Kidney (tissue), 14 donors: Measurements from ENCODE around the gene POLE3. TPM values are rescaled to one million over a fixed set of nuclear protein-coding genes. Genes with fewer than 3 reads are reported as not detected.

Experiments
- DNase-seq, 5 donors: peaks; one replicate each; pipeline ENCODE4 v3.0.0-alpha.2; 2013 to 2020
- FAIRE-seq: peaks from 2 replicates; lab custom pipeline; 2012; peaks lifted over from hg19 to GRCh38; lab: Jason Lieb, UNC
- H3K27ac ChIP-seq, 2 donors: one replicate each; pipeline ENCODE4 v1.7.0; 2013; ENCODE audit warnings: low read depth in 2 of 2, low read length in 2 of 2, inconsistent platforms in 1 of 2
- H3K27me3 ChIP-seq: one replicate; pipeline ENCODE4 v1.7.1; 2013; ENCODE audit warnings: low read length, inconsistent platforms; ENCODE audit not compliant: control insufficient read depth, insufficient read depth
- H3K36me3 ChIP-seq, 3 donors: one replicate each; pipeline versions ENCODE4 v1.7.0 to v1.7.1; 2013; ENCODE audit warnings: low read length in 3 of 3, control low read depth in 1 of 3, inconsistent platforms in 1 of 3; ENCODE audit not compliant: insufficient read depth in 3 of 3, control insufficient read depth in 2 of 3
- H3K4me1 ChIP-seq, 3 donors: one replicate each; pipeline versions ENCODE4 v1.7.0 to v1.7.1; 2013; ENCODE audit warnings: low read length in 3 of 3, inconsistent platforms in 1 of 3, low read depth in 1 of 3; ENCODE audit not compliant: control insufficient read depth in 2 of 3, insufficient read depth in 2 of 3
- H3K4me3 ChIP-seq, 3 donors: one replicate each; pipeline versions ENCODE4 v1.7.0 to v1.8.1; 2013; ENCODE audit warnings: low read length in 3 of 3, control low read depth in 1 of 3, inconsistent platforms in 1 of 3
- H3K9ac ChIP-seq, 3 donors: one replicate each; pipeline versions ENCODE4 v1.7.0 to v1.7.1; 2013; ENCODE audit warnings: low read length in 3 of 3, control low read depth in 1 of 3, inconsistent platforms in 1 of 3
- H3K9me3 ChIP-seq, 3 donors: one replicate each; pipeline versions ENCODE4 v1.7.0 to v1.7.1; 2013; ENCODE audit warnings: low read length in 3 of 3, control low read depth in 1 of 3, inconsistent platforms in 1 of 3; ENCODE audit not compliant: control insufficient read depth in 2 of 3, insufficient read depth in 1 of 3
- intact Hi-C: fragments of 100-400 bp; cut with DNase I; formaldehyde crosslinking; loops from one replicate; pipeline ENCODE4 v1.11.1; 2022
- polyA plus RNA-seq: library from polyadenylated mRNA; stranded (reverse); fragments of 350-450 nt; fragmentation: Illumina TruSeq; extraction: RNeasy Lipid Tissue Mini Kit (QIAGEN cat#74804); gene quantifications from one replicate; pipeline ENCODE4 v1.2.3, GENCODE V29; 2014; ENCODE audit warnings: low read depth, low replicate concordance; ENCODE audit not compliant: insufficient read depth
- total RNA-seq: library from RNA; stranded (reverse); fragmentation: NEBNext Ultra II Directional; extraction: Animal tissue kit (Norgen Biotek cat#: 25700); gene quantifications from one replicate; pipeline ENCODE4 v1.2.1, GENCODE V29; 2021
- TF ChIP-seq, protein P1 (sequence below): IDR thresholded peaks from 3 replicates; pipeline ENCODE4 v1.5.1; 2012; ENCODE audit warnings: mild to moderate bottlenecking, moderate library complexity, borderline replicate concordance; ENCODE audit not compliant: insufficient read depth; ENCODE audit errors: extremely low read depth
- donor health status: control.
- donor health status: control.
- donor health status: control.
- donor health status: control.
- donor health status: control.
- donor health status: DM: yes; HTN: yes; CAD: no.
- donor health status: Normal renal cell carcinoma (clear cell type).

Gene POLE3
- total and polyA plus RNA-seq, 2 donors from 2014 or later = 26.1 to 27.1 TPM

DNA sequence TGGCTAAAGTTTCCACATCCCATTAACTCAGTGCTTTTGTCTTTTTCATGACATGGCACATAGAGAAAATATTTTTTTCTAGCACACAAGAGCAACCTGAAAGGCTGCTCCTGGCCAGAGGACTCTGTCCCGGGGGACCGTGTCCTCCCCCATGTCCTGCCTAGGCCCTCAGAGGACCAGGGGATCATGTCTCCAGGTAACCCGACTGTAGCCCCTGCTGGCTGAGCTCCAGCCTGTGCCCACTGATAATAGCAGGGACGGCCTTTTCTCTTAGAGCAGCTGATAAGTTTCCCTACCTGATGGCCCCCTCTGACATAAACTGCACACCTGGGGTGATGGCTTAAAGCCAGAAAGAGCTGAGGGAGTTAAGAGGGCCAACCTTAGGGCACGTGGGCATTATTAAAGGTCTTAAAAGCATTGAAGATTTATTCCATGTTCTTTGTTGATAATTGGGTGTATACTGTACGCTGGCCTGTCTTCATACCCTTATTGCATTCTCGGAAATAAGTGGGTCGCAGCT is 39.6 kb downstream of the POLE3 start:
- H3K4me3 ChIP-seq = no peak overlapping the region
- H3K9ac ChIP-seq = no peak overlapping the region
- no peak overlapping the region for H3K27ac ChIP-seq
- intact Hi-C loops = no loop called here
- peaks cover 0 to 14% (median 0%) of the 10 kb centered on the region in 3 donors for H3K4me1 ChIP-seq
- TF ChIP-seq, protein P1, sequence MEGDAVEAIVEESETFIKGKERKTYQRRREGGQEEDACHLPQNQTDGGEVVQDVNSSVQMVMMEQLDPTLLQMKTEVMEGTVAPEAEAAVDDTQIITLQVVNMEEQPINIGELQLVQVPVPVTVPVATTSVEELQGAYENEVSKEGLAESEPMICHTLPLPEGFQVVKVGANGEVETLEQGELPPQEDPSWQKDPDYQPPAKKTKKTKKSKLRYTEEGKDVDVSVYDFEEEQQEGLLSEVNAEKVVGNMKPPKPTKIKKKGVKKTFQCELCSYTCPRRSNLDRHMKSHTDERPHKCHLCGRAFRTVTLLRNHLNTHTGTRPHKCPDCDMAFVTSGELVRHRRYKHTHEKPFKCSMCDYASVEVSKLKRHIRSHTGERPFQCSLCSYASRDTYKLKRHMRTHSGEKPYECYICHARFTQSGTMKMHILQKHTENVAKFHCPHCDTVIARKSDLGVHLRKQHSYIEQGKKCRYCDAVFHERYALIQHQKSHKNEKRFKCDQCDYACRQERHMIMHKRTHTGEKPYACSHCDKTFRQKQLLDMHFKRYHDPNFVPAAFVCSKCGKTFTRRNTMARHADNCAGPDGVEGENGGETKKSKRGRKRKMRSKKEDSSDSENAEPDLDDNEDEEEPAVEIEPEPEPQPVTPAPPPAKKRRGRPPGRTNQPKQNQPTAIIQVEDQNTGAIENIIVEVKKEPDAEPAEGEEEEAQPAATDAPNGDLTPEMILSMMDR = no peak
- FAIRE-seq (no peak), DNase-seq (no peak)
- peaks cover 0 to 10% (median 0%) of the 10 kb centered on the region in 3 donors for H3K36me3 ChIP-seq
- no peaks in the 10 kb centered on the region for H3K27me3 ChIP-seq
- H3K9me3 ChIP-seq = no peaks in the 10 kb centered on the region

GRCh38 chr9:113369855-113370140 is 40.7 kb downstream of the POLE3 start:
- peaks cover 0 to 14% (median 0%) of the 10 kb centered on the region in 3 donors for H3K4me1 ChIP-seq
- TF ChIP-seq, protein P1 = no peak
- peaks cover 0 to 10% (median 0%) of the 10 kb centered on the region in 3 donors for H3K36me3 ChIP-seq
- no peak overlapping the region for H3K4me3 ChIP-seq
- DNase-seq (no peak), FAIRE-seq (no peak)
- no peak overlapping the region for H3K9ac ChIP-seq
- H3K27ac ChIP-seq = no peak overlapping the region
- no peaks in the 10 kb centered on the region for H3K9me3 ChIP-seq
- no peaks in the 10 kb centered on the region for H3K27me3 ChIP-seq
- intact Hi-C loops = no loop called here

GRCh38 chr9:113368982-113369854 is 41.3 kb downstream of the POLE3 start:
- intact Hi-C loops = no loop called here
- Histone ChIP-seq H3K4me3 (no peak overlapping the region), H3K36me3 (peaks cover 0 to 10% (median 0%) of the 10 kb centered on the region in 3 donors), H3K9ac (no peak overlapping the region), H3K27ac (no peak overlapping the region), H3K4me1 (peaks cover 0 to 13% (median 0%) of the 10 kb centered on the region in 3 donors), H3K27me3 (no peaks in the 10 kb centered on the region), H3K9me3 (no peaks in the 10 kb centered on the region)
- DNase-seq (no peak), FAIRE-seq (no peak)
- TF ChIP-seq, protein P1 = no peak
